NOMO-1 (cell line): Measurements from ENCODE around the gene RHEBL1.

Source experiments
- DNase-seq, 2 experiments: peaks; one replicate each; lab custom pipeline; 2025; ENCODE audit not compliant: unreplicated experiment in 2 of 2; lab: John Stamatoyannopoulos, UW

RHEBL1 gene

GRCh38 chr12:49022558-49023178 is 47.1 kb downstream of the RHEBL1 start:
- no peak for DNase-seq

- no peak for DNase-seq
These were observed 48.4 kb downstream of the RHEBL1 start for GRCh38 chr12:49021292-49021915.

- DNase-seq, result no peak
These were observed 49.3 kb downstream of the RHEBL1 start for GRCh38 chr12:49020441-49020840.

- DNase-seq, result peak; percentile 73 to 83
These were observed 50.1 kb downstream of the RHEBL1 start for GRCh38 chr12:49019443-49020324.

- DNase-seq, result no peak
These were observed 50.7 kb downstream of the RHEBL1 start for GRCh38 chr12:49019120-49019430.

GRCh38 chr12:49018261-49019119 is 51.3 kb downstream of the RHEBL1 start, which contains the start of gene PRKAG1:
Gene PRKAG1 (minus strand): TSS chr12:49018776. CDS start chr12:49018740, 36 bp downstream.
- peak; percentile 96 to 98 for DNase-seq

GRCh38 chr12:49017891-49018260 is 51.9 kb downstream of the RHEBL1 start:
- peak; percentile 29 to 31 for DNase-seq

- DNase-seq, result no peak
These were observed 54.6 kb downstream of the RHEBL1 start for GRCh38 chr12:49015196-49015595.
